Upper lobe of left lung (tissue), 4 donors: ENCODE results near the gene ANO10.

Source experiments
- POLR2A ChIP-seq, 4 donors: fragments of 450-650 bp; IDR thresholded peaks; one replicate each; pipeline ENCODE4 v1.5.1; 2016 to 2017; ENCODE audit warnings: antibody characterized with exemption in 4 of 4, mild to moderate bottlenecking in 2 of 4
- POLR2AphosphoS5 ChIP-seq, 2 donors: sonication (generic); formaldehyde crosslinking; IDR thresholded peaks; one replicate each; pipeline ENCODE4 v1.5.1; 2017; ENCODE audit warnings: antibody characterized with exemption in 2 of 2
- TF ChIP-seq, protein P1 (sequence below), 6 experiments: fragments of 450-650 bp in 4 of 6; fragments of 200-600 bp in 2 of 6; sonication (generic) in 2 of 6; IDR thresholded peaks; one replicate each; pipeline ENCODE4 v1.5.1; 2016 to 2019; ENCODE audit warnings: antibody characterized with exemption in 6 of 6

DNA sequence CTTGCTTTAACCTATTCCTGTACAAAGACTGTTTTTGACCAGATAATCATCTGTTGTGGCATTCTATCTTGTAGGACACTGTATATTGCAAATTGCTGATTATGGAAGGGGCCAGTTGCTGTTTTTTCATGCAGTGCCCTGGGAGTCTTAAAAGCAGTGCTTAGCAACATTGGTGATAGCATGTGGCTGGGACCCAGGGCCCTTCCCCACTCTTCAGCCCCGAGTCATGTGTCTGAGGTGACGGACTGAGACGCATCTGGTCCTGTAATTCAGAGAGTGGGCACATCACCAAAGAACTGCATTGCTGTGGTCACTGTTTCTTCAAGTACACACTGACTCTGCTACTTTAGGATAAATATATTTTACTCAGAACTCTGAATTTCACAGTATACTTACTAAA is 272.1 kb downstream of the ANO10 start:
- TF ChIP-seq, protein P1, sequence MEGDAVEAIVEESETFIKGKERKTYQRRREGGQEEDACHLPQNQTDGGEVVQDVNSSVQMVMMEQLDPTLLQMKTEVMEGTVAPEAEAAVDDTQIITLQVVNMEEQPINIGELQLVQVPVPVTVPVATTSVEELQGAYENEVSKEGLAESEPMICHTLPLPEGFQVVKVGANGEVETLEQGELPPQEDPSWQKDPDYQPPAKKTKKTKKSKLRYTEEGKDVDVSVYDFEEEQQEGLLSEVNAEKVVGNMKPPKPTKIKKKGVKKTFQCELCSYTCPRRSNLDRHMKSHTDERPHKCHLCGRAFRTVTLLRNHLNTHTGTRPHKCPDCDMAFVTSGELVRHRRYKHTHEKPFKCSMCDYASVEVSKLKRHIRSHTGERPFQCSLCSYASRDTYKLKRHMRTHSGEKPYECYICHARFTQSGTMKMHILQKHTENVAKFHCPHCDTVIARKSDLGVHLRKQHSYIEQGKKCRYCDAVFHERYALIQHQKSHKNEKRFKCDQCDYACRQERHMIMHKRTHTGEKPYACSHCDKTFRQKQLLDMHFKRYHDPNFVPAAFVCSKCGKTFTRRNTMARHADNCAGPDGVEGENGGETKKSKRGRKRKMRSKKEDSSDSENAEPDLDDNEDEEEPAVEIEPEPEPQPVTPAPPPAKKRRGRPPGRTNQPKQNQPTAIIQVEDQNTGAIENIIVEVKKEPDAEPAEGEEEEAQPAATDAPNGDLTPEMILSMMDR (IDR thresholded peaks at IDR 0.05), result no peak
- TF ChIP-seq POLR2AphosphoS5 (IDR thresholded peaks at IDR 0.05) (no peak), POLR2A (IDR thresholded peaks at IDR 0.05) (no peak)
